ENCODE measurements around the gene CSNK1A1L. TPM values are rescaled to one million over a fixed set of nuclear protein-coding genes. Genes with fewer than 3 reads are reported as not detected.

The CSNK1A1L gene
- total and polyA plus RNA-seq, 2 donors from 2014 or later: not detected

- H3K4me1 ChIP-seq (ENCODE audit: control insufficient read depth in 2 of 3, insufficient read depth in 2 of 3, low read depth in 1 of 3, low read length in 3 of 3): no peaks in the 10 kb centered on the region
- DNase-seq: no peak
- TF ChIP-seq CTCF (IDR thresholded peaks at IDR 0.05; ENCODE audit: borderline replicate concordance, extremely low read depth, insufficient read depth): no peak
- no peak for FAIRE-seq
- H3K9ac ChIP-seq (ENCODE audit: low read length in 3 of 3): no peak overlapping the region
- no peaks in the 10 kb centered on the region for H3K27me3 ChIP-seq (ENCODE audit: control insufficient read depth, insufficient read depth, low read length)
- intact Hi-C loops (cut with DNase I): no loop called here
- no peaks in the 10 kb centered on the region for H3K9me3 ChIP-seq (ENCODE audit: control insufficient read depth in 2 of 3, insufficient read depth in 1 of 3, low read length in 3 of 3)
- H3K27ac ChIP-seq (ENCODE audit: low read depth in 2 of 2, low read length in 2 of 2): no peak overlapping the region
- H3K4me3 ChIP-seq (ENCODE audit: low read length in 3 of 3): no peak overlapping the region
- no peaks in the 10 kb centered on the region for H3K36me3 ChIP-seq (ENCODE audit: control insufficient read depth in 2 of 3, insufficient read depth in 3 of 3, low read length in 3 of 3)
These were observed 8.8 kb upstream of the CSNK1A1L start for GRCh38 chr13:37114250-37114649.

- no peak for FAIRE-seq
- Histone ChIP-seq H3K27me3 (ENCODE audit: control insufficient read depth, insufficient read depth, low read length) (no peaks in the 10 kb centered on the region), H3K4me3 (ENCODE audit: low read length in 3 of 3) (no peak overlapping the region)
These were observed 8.1 kb upstream of the CSNK1A1L start for GRCh38 chr13:37113534-37113933.

GRCh38 chr13:37109051-37109678, 3.7 kb upstream of the CSNK1A1L start:
- H3K27ac ChIP-seq (ENCODE audit: low read depth in 2 of 2, low read length in 2 of 2): no peak overlapping the region
- FAIRE-seq (peak; percentile 84), DNase-seq (peak in 2 of 5 donors; percentile 61 to 69)
- TF ChIP-seq CTCF (IDR thresholded peaks at IDR 0.05; ENCODE audit: borderline replicate concordance, extremely low read depth, insufficient read depth): peak; percentile 31
- no peaks in the 10 kb centered on the region for H3K27me3 ChIP-seq (ENCODE audit: control insufficient read depth, insufficient read depth, low read length)
- H3K36me3 ChIP-seq (ENCODE audit: control insufficient read depth in 2 of 3, insufficient read depth in 3 of 3, low read length in 3 of 3): no peaks in the 10 kb centered on the region
- intact Hi-C loops (cut with DNase I): loop anchor here (5.0 kb wide), 1 partner anchor 493 kb away; no protein-coding TSS in a partner anchor
- no peak overlapping the region for H3K4me3 ChIP-seq (ENCODE audit: low read length in 3 of 3)
- no peaks in the 10 kb centered on the region for H3K4me1 ChIP-seq (ENCODE audit: control insufficient read depth in 2 of 3, insufficient read depth in 2 of 3, low read depth in 1 of 3, low read length in 3 of 3)
- no peak overlapping the region for H3K9ac ChIP-seq (ENCODE audit: low read length in 3 of 3)
- no peaks in the 10 kb centered on the region for H3K9me3 ChIP-seq (ENCODE audit: control insufficient read depth in 2 of 3, insufficient read depth in 1 of 3, low read length in 3 of 3)

More at GRCh38 chr13:37113534-37113933, 8.1 kb upstream of the CSNK1A1L start:
- Histone ChIP-seq H3K9ac (ENCODE audit: low read length in 3 of 3) (no peak overlapping the region), H3K4me1 (ENCODE audit: control insufficient read depth in 2 of 3, insufficient read depth in 2 of 3, low read depth in 1 of 3, low read length in 3 of 3) (no peaks in the 10 kb centered on the region), H3K9me3 (ENCODE audit: control insufficient read depth in 2 of 3, insufficient read depth in 1 of 3, low read length in 3 of 3) (no peaks in the 10 kb centered on the region), H3K27ac (ENCODE audit: low read depth in 2 of 2, low read length in 2 of 2) (no peak overlapping the region), H3K36me3 (ENCODE audit: control insufficient read depth in 2 of 3, insufficient read depth in 3 of 3, low read length in 3 of 3) (no peaks in the 10 kb centered on the region)
- TF ChIP-seq CTCF (IDR thresholded peaks at IDR 0.05; ENCODE audit: borderline replicate concordance, extremely low read depth, insufficient read depth): no peak
- intact Hi-C loops (cut with DNase I): no loop called here
- DNase-seq: no peak
